ENCODE data around the gene MRPS18B. TPM values are rescaled to one million over a fixed set of nuclear protein-coding genes. Genes with fewer than 3 reads are reported as not detected.

MRPS18B gene
- polyA plus RNA-seq, 1 of the 3 experiments (the other 2 are of a cell fraction): 45.2 TPM

DNA sequence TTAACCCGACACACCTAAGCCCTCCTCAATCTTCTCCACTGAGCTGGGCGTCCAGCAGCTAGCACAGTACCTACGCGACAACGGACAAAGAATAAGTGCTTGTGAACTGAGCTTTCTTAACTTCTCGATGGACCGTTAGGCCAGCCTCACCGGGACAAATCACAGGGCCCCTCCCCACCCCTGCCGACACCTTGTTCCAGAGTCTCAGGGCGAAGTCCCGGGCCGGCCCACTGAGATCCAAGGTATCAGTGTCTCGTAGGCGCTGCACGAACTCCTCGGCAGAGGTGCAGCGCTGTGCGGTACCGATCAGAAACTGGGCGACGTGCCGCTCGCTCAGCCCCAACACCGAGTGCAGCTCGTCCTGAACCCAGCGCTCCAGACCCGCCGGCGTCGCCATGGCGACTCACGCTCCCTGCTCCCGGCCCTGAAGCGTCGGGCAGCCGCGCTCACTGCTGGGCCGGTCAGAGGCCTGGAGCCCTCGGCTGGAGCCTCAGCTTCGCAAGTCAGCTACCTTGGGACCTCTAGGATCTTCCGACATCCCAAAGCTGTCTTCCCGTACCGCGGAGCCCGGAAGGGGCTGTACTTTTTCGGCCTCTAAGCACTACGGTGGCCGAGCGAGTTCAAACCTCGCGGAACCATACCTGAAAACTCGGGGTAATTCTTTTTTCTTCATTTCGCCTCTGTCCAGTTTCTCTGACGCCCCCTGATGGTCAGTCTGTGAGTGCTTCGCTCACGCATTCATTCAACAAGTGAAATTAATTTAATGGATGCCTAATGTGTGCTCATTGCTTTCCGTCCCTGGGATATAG lies 55.0 kb downstream of the MRPS18B start, which contains the start of gene DHX16 (continued):
- TF ChIP-seq ELF1 (IDR thresholded peaks at IDR 0.05) (peak; percentile 90), SIN3A (IDR thresholded peaks at IDR 0.05; ENCODE audit: borderline replicate concordance, low read depth, low read length) (peak; percentile 95), NRF1 (IDR thresholded peaks at IDR 0.05; ENCODE audit: low read depth, low read length) (no peak), FOXM1 (IDR thresholded peaks at IDR 0.05; ENCODE audit: low read depth) (no peak), POLR2AphosphoS5 (IDR thresholded peaks at IDR 0.05; ENCODE audit: low read depth, low read length) (peak; percentile 80; the same call in 1 of the 2 replicates), FOXJ3 (CRISPR knock-in tag; IDR thresholded peaks at IDR 0.05) (no peak), TCF12 (IDR thresholded peaks at IDR 0.05) (peak; percentile 27; the same call in 1 of the 2 replicates), TEAD4 (IDR thresholded peaks at IDR 0.05; ENCODE audit: borderline replicate concordance, insufficient read depth) (no peak), EZH2phosphoT487 (IDR thresholded peaks at IDR 0.05; ENCODE audit: borderline replicate concordance, low read depth) (no peak), TAF1 (IDR thresholded peaks at IDR 0.05; ENCODE audit: borderline replicate concordance, low read depth, low read length) (peak; percentile 71), RFX5 (IDR thresholded peaks at IDR 0.05; ENCODE audit: low read length) (peak; percentile 76; the same call in 1 of the 2 replicates)
- TF ChIP-seq, protein P1, sequence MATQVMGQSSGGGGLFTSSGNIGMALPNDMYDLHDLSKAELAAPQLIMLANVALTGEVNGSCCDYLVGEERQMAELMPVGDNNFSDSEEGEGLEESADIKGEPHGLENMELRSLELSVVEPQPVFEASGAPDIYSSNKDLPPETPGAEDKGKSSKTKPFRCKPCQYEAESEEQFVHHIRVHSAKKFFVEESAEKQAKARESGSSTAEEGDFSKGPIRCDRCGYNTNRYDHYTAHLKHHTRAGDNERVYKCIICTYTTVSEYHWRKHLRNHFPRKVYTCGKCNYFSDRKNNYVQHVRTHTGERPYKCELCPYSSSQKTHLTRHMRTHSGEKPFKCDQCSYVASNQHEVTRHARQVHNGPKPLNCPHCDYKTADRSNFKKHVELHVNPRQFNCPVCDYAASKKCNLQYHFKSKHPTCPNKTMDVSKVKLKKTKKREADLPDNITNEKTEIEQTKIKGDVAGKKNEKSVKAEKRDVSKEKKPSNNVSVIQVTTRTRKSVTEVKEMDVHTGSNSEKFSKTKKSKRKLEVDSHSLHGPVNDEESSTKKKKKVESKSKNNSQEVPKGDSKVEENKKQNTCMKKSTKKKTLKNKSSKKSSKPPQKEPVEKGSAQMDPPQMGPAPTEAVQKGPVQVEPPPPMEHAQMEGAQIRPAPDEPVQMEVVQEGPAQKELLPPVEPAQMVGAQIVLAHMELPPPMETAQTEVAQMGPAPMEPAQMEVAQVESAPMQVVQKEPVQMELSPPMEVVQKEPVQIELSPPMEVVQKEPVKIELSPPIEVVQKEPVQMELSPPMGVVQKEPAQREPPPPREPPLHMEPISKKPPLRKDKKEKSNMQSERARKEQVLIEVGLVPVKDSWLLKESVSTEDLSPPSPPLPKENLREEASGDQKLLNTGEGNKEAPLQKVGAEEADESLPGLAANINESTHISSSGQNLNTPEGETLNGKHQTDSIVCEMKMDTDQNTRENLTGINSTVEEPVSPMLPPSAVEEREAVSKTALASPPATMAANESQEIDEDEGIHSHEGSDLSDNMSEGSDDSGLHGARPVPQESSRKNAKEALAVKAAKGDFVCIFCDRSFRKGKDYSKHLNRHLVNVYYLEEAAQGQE (IDR thresholded peaks at IDR 0.05; ENCODE audit: low read depth, low read length): peak; percentile 18; the same call in 1 of the 2 replicates
- TF ChIP-seq, protein P2, sequence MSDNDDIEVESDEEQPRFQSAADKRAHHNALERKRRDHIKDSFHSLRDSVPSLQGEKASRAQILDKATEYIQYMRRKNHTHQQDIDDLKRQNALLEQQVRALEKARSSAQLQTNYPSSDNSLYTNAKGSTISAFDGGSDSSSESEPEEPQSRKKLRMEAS (IDR thresholded peaks at IDR 0.05; ENCODE audit: low read depth): peak; percentile 69; the same call in 1 of the 2 replicates
- TF ChIP-seq, protein P3, sequence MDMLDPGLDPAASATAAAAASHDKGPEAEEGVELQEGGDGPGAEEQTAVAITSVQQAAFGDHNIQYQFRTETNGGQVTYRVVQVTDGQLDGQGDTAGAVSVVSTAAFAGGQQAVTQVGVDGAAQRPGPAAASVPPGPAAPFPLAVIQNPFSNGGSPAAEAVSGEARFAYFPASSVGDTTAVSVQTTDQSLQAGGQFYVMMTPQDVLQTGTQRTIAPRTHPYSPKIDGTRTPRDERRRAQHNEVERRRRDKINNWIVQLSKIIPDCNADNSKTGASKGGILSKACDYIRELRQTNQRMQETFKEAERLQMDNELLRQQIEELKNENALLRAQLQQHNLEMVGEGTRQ (IDR thresholded peaks at IDR 0.05; ENCODE audit: borderline replicate concordance, low read depth, low read length): no peak
- TF ChIP-seq, protein P4, sequence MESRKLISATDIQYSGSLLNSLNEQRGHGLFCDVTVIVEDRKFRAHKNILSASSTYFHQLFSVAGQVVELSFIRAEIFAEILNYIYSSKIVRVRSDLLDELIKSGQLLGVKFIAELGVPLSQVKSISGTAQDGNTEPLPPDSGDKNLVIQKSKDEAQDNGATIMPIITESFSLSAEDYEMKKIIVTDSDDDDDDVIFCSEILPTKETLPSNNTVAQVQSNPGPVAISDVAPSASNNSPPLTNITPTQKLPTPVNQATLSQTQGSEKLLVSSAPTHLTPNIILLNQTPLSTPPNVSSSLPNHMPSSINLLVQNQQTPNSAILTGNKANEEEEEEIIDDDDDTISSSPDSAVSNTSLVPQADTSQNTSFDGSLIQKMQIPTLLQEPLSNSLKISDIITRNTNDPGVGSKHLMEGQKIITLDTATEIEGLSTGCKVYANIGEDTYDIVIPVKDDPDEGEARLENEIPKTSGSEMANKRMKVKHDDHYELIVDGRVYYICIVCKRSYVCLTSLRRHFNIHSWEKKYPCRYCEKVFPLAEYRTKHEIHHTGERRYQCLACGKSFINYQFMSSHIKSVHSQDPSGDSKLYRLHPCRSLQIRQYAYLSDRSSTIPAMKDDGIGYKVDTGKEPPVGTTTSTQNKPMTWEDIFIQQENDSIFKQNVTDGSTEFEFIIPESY (IDR thresholded peaks at IDR 0.05; ENCODE audit: borderline replicate concordance, low read depth): peak; percentile 94
- TF ChIP-seq, protein P5, sequence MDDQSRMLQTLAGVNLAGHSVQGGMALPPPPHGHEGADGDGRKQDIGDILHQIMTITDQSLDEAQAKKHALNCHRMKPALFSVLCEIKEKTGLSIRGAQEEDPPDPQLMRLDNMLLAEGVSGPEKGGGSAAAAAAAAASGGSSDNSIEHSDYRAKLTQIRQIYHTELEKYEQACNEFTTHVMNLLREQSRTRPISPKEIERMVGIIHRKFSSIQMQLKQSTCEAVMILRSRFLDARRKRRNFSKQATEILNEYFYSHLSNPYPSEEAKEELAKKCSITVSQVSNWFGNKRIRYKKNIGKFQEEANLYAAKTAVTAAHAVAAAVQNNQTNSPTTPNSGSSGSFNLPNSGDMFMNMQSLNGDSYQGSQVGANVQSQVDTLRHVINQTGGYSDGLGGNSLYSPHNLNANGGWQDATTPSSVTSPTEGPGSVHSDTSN (IDR thresholded peaks at IDR 0.05): no peak; the same call in 1 of the 2 replicates

Small RNA genes within 50 kb of the gene (small RNA-seq; reads per million reads assigned to genes)
- 0 to 4.1 (median 0.23) reads per million in 7 experiments for gene MIR877

Other genes starting within 250 kb of the MRPS18B start
- gene HLA-E, start 128.3 kb upstream of the MRPS18B start, polyA plus RNA-seq (2012; rRNA removed): 90.9 and 99.7 TPM in 2 replicates
- gene GNL1, start 61.4 kb upstream of the MRPS18B start, polyA plus RNA-seq (2012; rRNA removed): 36.4 and 43.3 TPM in 2 replicates
- gene PRR3, start 60.5 kb upstream of the MRPS18B start, polyA plus RNA-seq (2012; rRNA removed): 21.2 and 26.0 TPM in 2 replicates
- 42.5 and 53.4 TPM in 2 replicates for gene ABCF1, start 46.4 kb upstream of the MRPS18B start, polyA plus RNA-seq (2012; rRNA removed)
- 16.8 and 22.1 TPM in 2 replicates for gene PPP1R10, start 597 bp upstream of the MRPS18B start, polyA plus RNA-seq (2012; rRNA removed)
- 35.4 and 36.2 TPM in 2 replicates for gene ATAT1, start 9.0 kb downstream of the MRPS18B start, polyA plus RNA-seq (2012; rRNA removed)
- 11.7 and 14.3 TPM in 2 replicates for gene C6orf136, start 29.3 kb downstream of the MRPS18B start, polyA plus RNA-seq (2012; rRNA removed)
- gene DHX16, start 55.2 kb downstream of the MRPS18B start, polyA plus RNA-seq (2012; rRNA removed): 59.8 and 63.3 TPM in 2 replicates
- gene PPP1R18, start 68.8 kb downstream of the MRPS18B start, polyA plus RNA-seq (2012; rRNA removed): 57.3 and 73.2 TPM in 2 replicates
- 19.7 and 26.8 TPM in 2 replicates for gene NRM, start 73.1 kb downstream of the MRPS18B start, polyA plus RNA-seq (2012; rRNA removed)
- gene MDC1, start 99.4 kb downstream of the MRPS18B start, polyA plus RNA-seq (2012; rRNA removed): 5.9 and 10.4 TPM in 2 replicates
- gene TUBB, start 102.5 kb downstream of the MRPS18B start, polyA plus RNA-seq (2012; rRNA removed): 1,037 and 1,093 TPM in 2 replicates
- gene FLOT1, start 124.8 kb downstream of the MRPS18B start, polyA plus RNA-seq (2012; rRNA removed): 457 and 462 TPM in 2 replicates
- gene IER3, start 126.7 kb downstream of the MRPS18B start, polyA plus RNA-seq (2012; rRNA removed): 12.9 and 14.0 TPM in 2 replicates

All from SK-N-SH (cell line).